HepG2 (cell line): ENCODE results near the gene FAAP100. TPM values are rescaled to one million over a fixed set of nuclear protein-coding genes. Genes with fewer than 3 reads are reported as not detected.

Experiments used
- ATAC-seq: fragments of 200-7000 bp; cut with Tn5 transposase; 3 replicates; pipeline ENCODE4 v1.9.1; 2020; ENCODE audit warnings: mild to moderate bottlenecking, moderate library complexity
- BruUV-seq: library from RNA; stranded (reverse); fragments of 400-500 nt; replicated peaks from 2 replicates; lab custom pipeline; 2021; lab: Mats Ljungman, UMichigan
- CTCF ChIA-PET: fragments of 300-600 bp; formaldehyde crosslinking; extraction: SDS; loops from one replicate; lab custom pipeline; 2021; ENCODE audit warnings: low total read pairs, inconsistent platforms, low intra/inter-chr PET ratio; lab: Yijun Ruan, JAX
- POLR2A ChIA-PET: fragments of 350-600 bp; sonication (Branson Sonifier 250); formaldehyde crosslinking; loops from one replicate; lab custom pipeline; 2020; ENCODE audit warnings: antibody characterized with exemption, inconsistent platforms; lab: Yijun Ruan, JAX
- DNase-seq: peaks from one replicate; pipeline ENCODE4 v3.0.0-alpha.2; 2015; ENCODE audit warnings: low spot score
- FAIRE-seq: peaks from 3 replicates; lab custom pipeline; 2011; peaks lifted over from hg19 to GRCh38; lab: Jason Lieb, UNC
- H2AFZ ChIP-seq: one replicate; pipeline ENCODE4 v1.6.1; 2011; ENCODE audit warnings: low read length, inconsistent platforms
- H3K27ac ChIP-seq: fragments of 300-600 bp; 3 replicates; pipeline ENCODE4 v1.8.0; 2011; ENCODE audit warnings: mixed run types, mild to moderate bottlenecking, mixed read lengths, low read length, inconsistent platforms; ENCODE audit not compliant: insufficient read depth; ENCODE audit errors: extremely low read length
- H3K27me3 ChIP-seq, 2 experiments: fragments of 200-600 bp in 1 of 2; 2 replicates in 1 of 2; 3 replicates in 1 of 2; pipeline versions ENCODE4 v1.6.0 to v1.8.0; 2011; ENCODE audit warnings: low read length in 2 of 2, mild to moderate bottlenecking in 2 of 2, moderate library complexity in 2 of 2, inconsistent platforms in 1 of 2; ENCODE audit not compliant: insufficient read depth in 2 of 2, control insufficient read depth in 1 of 2
- H3K36me3 ChIP-seq, 2 experiments: fragments of 200-600 bp in 1 of 2; replicated peaks in 1 of 2; 2 replicates in 1 of 2; 3 replicates in 1 of 2; pipeline versions ENCODE4 v1.5.1 to v1.8.0; 2011; ENCODE audit warnings: low read length in 2 of 2, inconsistent platforms in 1 of 2; ENCODE audit not compliant: insufficient read depth in 2 of 2, control insufficient read depth in 1 of 2
- H3K4me1 ChIP-seq: 2 replicates; pipeline ENCODE4 v1.5.1; 2012; ENCODE audit warnings: low read length, inconsistent platforms; ENCODE audit not compliant: insufficient read depth
- H3K4me2 ChIP-seq: 2 replicates; pipeline ENCODE4 v1.6.0; 2011; ENCODE audit warnings: low read depth, low read length, inconsistent platforms
- H3K4me3 ChIP-seq, 3 experiments: fragments of 200-600 bp in 1 of 3; sonication (generic), shearing (Covaris generic) in 1 of 3; replicated peaks in 1 of 3; 2 replicates each; pipeline ENCODE4 v1.5.1; 2011 to 2016; ENCODE audit warnings: low read length in 3 of 3, inconsistent platforms in 2 of 3, low read depth in 2 of 3, mild to moderate bottlenecking in 2 of 3, control low read depth in 1 of 3, mixed read lengths in 1 of 3; ENCODE audit not compliant: insufficient read depth in 1 of 3
- H3K79me2 ChIP-seq: one replicate; pipeline ENCODE4 v1.6.1; 2011; ENCODE audit warnings: low read length, inconsistent platforms; ENCODE audit not compliant: insufficient read depth
- H3K9ac ChIP-seq: 2 replicates; pipeline ENCODE4 v1.6.0; 2011; ENCODE audit warnings: mild to moderate bottlenecking, low read depth, low read length, inconsistent platforms; ENCODE audit not compliant: insufficient read depth
- H3K9me3 ChIP-seq: 2 replicates; pipeline ENCODE4 v1.5.1; 2012; ENCODE audit warnings: mild to moderate bottlenecking, low read length
- H4K20me1 ChIP-seq: 2 replicates; pipeline ENCODE4 v1.6.0; 2011; ENCODE audit warnings: inconsistent platforms, mild to moderate bottlenecking, low read length, moderate library complexity; ENCODE audit not compliant: insufficient read depth
- AGO2 ChIP-seq: fragments of 200-400 bp; formaldehyde crosslinking; optimal IDR thresholded peaks from 2 replicates; pipeline ENCODE3; 2017; ENCODE audit warnings: mild to moderate bottlenecking, low read depth, low read length, moderate library complexity
- ARID5B ChIP-seq: IDR thresholded peaks from 2 replicates; pipeline ENCODE4 v1.4.0; 2020; ENCODE audit warnings: mild to moderate bottlenecking, missing genetic modification reagents
- ZNF143 ChIP-seq: sonication (generic); formaldehyde crosslinking; IDR thresholded peaks from 2 replicates; pipeline ENCODE4 v1.4.0; 2020; ENCODE audit warnings: missing genetic modification reagents
- WGBS: methylation state at CpG from one replicate; pipeline ENCODE4 v1.1.6; 2017; ENCODE audit warnings: low lambda C conversion rate; 5-methylcytosine and 5-hydroxymethylcytosine counted together
- in situ Hi-C: cut with HindIII; loops from 2 replicates; pipeline ENCODE4 v1.10.0; 2017; ENCODE audit warnings: low pct_unique_long_range_greater_than_20kb; ENCODE audit not compliant: extremely low pct_ligation_motif_present
- intact Hi-C: fragments of 100-400 bp; cut with micrococcal nuclease; formaldehyde crosslinking; loops from one replicate; pipeline ENCODE4 v1.10.0; 2022; ENCODE audit not compliant: unreplicated experiment
- polyA plus RNA-seq, 8 experiments: library from polyadenylated mRNA; depleted of rRNA in 3 of 8; stranded (reverse) in 7 of 8; unstranded in 1 of 8; fragments of >200 nt; fragmentation: Illumina TruSeq in 4 of 8; extraction: Trizol in 4 of 8; gene quantifications; 2 replicates each; pipeline versions ENCODE4 v1.2.1 to v1.2.3, GENCODE V29; 2011 to 2016; ENCODE audit warnings: low read depth in 4 of 8, missing spikeins in 1 of 8, mixed read lengths in 1 of 8; ENCODE audit not compliant: insufficient read depth in 1 of 8
- total RNA-seq, 5 experiments: library from RNA; depleted of rRNA; stranded (reverse); fragments of >200 nt; fragmentation: Illumina TruSeq; extraction: Trizol; gene quantifications; 2 replicates each; pipeline ENCODE4 v1.2.3, GENCODE V29; 2016; ENCODE audit warnings: low read depth in 1 of 5

Gene FAAP100
- total and polyA plus RNA-seq, 2 of the 13 experiments (the other 11 are each of a cell fraction or from before 2014, with no cell fraction given) = 7.6 to 20.8 TPM

DNA sequence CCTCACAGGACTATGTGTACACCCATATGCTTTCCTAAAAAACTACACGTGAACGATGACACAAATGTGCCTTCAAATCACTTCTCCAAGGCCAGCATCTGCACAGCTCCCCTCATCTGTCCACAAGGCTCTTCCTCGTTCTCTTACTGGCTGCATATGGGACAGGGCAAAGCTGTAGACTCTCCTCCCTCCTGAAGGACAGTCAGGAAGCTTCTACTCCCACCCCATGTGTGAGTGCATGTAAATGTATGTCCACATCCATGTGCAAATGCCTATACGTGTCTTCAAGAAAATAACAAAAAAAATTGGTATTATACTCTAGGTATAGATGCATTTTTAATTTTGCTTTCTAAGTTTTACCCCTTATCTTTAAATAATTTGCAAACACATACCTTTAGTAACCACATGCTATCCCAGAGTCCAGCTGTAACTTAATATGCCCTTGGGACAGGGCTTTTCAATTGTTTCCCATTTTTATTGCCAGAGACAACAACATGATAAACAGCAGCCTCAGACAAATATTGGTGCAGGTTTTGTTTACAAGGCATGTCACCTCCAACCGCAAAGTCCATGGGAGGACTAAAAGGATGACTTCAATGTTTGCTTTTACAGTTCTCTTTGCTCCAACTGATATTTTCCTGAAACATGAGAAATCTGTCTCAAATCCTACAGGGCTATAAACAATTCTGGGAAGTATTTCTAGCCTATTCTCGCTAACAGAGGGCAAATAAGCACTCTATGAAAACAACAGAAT lies 31.6 kb upstream of the FAAP100 start (continued):
- peak; percentile 73 for TF ChIP-seq ARID5B (CRISPR knock-in tag)

GRCh38 chr17:81582749-81583148 lies 30.6 kb upstream of the FAAP100 start:
- 97% methylated on average over 11 of the region's 12 CpGs for WGBS
- intact Hi-C loops (no loop called here), in situ Hi-C loops (no loop called here)
- Histone ChIP-seq H3K27ac (no peak overlapping the region), H3K9ac (no peak overlapping the region), H3K4me3 (no peak overlapping the region), H3K4me2 (no peak overlapping the region), H4K20me1 (0 out of 2 replicates have a peak, but pooled peaks cover 5% of the 10 kb centered on the region), H3K27me3 (no peaks in the 10 kb centered on the region), H3K36me3 (peaks cover 35 to 65% of the 10 kb centered on the region in 2 experiments), H3K9me3 (no peaks in the 10 kb centered on the region), H3K4me1 (peaks cover 26% of the 10 kb centered on the region), H3K79me2 (no peaks in the 10 kb centered on the region), H2AFZ (no peak overlapping the region)
- no peak for DNase-seq
- no peak for FAIRE-seq
- CTCF ChIA-PET = no interaction called here
- no peak for ATAC-seq
- no TSS peak for BruUV-seq
- POLR2A ChIA-PET = no interaction called here
- TF ChIP-seq ZNF143 = no peak
- TF ChIP-seq AGO2 = peak; percentile 59
